ENCODE results near the gene CIBAR2.

Gene CIBAR2

DNA sequence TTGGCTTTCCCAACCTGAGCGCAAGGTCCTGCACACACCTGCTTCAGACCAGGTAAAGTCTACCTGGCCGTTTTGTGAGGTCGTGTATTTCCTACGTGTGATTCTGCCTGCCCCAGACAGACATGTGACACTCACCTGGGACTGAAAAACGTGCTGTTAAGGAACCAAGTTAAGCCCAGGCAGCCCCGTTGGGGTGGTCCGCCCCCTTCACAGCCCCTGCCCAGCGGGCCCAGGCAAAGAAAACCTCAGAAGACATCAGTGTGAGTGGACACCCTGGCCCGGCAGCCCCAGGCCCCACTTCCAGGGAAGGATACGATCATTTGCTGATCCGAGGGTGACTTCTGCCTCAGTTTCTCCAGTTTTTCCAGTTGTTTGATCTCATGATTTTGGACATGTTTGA, 4.7 kb downstream of the CIBAR2 start:
- H3K27me3 ChIP-seq (ENCODE audit: insufficient read depth, poor library complexity, severe bottlenecking): no peaks in the 10 kb centered on the region
- H3K27ac ChIP-seq (replicated peaks): no peak overlapping the region
- no peak for DNase-seq (ENCODE audit: low read depth in 1 of 2, low spot score in 1 of 2)
- H3K4me3 ChIP-seq (replicated peaks; ENCODE audit: insufficient read depth, low read length): no peak overlapping the region
- TF ChIP-seq, protein P1, sequence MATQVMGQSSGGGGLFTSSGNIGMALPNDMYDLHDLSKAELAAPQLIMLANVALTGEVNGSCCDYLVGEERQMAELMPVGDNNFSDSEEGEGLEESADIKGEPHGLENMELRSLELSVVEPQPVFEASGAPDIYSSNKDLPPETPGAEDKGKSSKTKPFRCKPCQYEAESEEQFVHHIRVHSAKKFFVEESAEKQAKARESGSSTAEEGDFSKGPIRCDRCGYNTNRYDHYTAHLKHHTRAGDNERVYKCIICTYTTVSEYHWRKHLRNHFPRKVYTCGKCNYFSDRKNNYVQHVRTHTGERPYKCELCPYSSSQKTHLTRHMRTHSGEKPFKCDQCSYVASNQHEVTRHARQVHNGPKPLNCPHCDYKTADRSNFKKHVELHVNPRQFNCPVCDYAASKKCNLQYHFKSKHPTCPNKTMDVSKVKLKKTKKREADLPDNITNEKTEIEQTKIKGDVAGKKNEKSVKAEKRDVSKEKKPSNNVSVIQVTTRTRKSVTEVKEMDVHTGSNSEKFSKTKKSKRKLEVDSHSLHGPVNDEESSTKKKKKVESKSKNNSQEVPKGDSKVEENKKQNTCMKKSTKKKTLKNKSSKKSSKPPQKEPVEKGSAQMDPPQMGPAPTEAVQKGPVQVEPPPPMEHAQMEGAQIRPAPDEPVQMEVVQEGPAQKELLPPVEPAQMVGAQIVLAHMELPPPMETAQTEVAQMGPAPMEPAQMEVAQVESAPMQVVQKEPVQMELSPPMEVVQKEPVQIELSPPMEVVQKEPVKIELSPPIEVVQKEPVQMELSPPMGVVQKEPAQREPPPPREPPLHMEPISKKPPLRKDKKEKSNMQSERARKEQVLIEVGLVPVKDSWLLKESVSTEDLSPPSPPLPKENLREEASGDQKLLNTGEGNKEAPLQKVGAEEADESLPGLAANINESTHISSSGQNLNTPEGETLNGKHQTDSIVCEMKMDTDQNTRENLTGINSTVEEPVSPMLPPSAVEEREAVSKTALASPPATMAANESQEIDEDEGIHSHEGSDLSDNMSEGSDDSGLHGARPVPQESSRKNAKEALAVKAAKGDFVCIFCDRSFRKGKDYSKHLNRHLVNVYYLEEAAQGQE (IDR thresholded peaks at IDR 0.05; ENCODE audit: insufficient replicate concordance, low read depth): no peak
- TF ChIP-seq GABPA (IDR thresholded peaks at IDR 0.05; ENCODE audit: low read depth) (no peak), POLR2AphosphoS5 (IDR thresholded peaks at IDR 0.05; ENCODE audit: low read depth) (no peak), SPI1 (IDR thresholded peaks at IDR 0.05; ENCODE audit: borderline replicate concordance, low read depth) (no peak)
- TF ChIP-seq, protein P2, sequence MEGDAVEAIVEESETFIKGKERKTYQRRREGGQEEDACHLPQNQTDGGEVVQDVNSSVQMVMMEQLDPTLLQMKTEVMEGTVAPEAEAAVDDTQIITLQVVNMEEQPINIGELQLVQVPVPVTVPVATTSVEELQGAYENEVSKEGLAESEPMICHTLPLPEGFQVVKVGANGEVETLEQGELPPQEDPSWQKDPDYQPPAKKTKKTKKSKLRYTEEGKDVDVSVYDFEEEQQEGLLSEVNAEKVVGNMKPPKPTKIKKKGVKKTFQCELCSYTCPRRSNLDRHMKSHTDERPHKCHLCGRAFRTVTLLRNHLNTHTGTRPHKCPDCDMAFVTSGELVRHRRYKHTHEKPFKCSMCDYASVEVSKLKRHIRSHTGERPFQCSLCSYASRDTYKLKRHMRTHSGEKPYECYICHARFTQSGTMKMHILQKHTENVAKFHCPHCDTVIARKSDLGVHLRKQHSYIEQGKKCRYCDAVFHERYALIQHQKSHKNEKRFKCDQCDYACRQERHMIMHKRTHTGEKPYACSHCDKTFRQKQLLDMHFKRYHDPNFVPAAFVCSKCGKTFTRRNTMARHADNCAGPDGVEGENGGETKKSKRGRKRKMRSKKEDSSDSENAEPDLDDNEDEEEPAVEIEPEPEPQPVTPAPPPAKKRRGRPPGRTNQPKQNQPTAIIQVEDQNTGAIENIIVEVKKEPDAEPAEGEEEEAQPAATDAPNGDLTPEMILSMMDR (IDR thresholded peaks at IDR 0.05; ENCODE audit: insufficient read depth, low read length): no peak

DNA sequence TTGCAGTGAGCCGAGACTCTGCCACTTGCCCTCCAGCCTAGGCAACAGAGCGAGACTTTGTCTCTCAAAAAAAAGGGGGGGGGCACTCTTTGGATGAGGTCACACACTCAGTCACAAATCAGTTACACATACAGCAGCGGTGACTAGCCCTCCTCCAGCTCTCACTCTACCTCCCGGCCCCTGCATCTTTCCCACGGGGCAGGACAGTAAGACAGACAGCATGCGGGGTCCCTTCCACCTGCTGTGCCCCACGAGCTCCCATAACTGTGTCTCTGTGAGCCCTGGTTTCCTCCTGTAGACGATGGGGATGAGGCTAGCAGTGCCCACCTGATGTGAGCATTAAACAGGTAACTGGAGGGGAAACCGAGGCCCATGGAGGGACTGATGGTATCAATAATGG, 5.2 kb downstream of the CIBAR2 start:
- no peak for DNase-seq (ENCODE audit: low read depth in 1 of 2, low spot score in 1 of 2)
- Histone ChIP-seq H3K27ac (replicated peaks) (no peak overlapping the region), H3K27me3 (ENCODE audit: insufficient read depth, poor library complexity, severe bottlenecking) (no peaks in the 10 kb centered on the region), H3K4me3 (replicated peaks; ENCODE audit: insufficient read depth, low read length) (no peak overlapping the region)
- TF ChIP-seq GABPA (IDR thresholded peaks at IDR 0.05; ENCODE audit: low read depth): no peak
- TF ChIP-seq POLR2AphosphoS5 (IDR thresholded peaks at IDR 0.05; ENCODE audit: low read depth): no peak
- TF ChIP-seq, protein P2 (IDR thresholded peaks at IDR 0.05; ENCODE audit: insufficient read depth, low read length): no peak
- TF ChIP-seq, protein P1 (IDR thresholded peaks at IDR 0.05; ENCODE audit: insufficient replicate concordance, low read depth): no peak
- no peak for TF ChIP-seq SPI1 (IDR thresholded peaks at IDR 0.05; ENCODE audit: borderline replicate concordance, low read depth)

DNA sequence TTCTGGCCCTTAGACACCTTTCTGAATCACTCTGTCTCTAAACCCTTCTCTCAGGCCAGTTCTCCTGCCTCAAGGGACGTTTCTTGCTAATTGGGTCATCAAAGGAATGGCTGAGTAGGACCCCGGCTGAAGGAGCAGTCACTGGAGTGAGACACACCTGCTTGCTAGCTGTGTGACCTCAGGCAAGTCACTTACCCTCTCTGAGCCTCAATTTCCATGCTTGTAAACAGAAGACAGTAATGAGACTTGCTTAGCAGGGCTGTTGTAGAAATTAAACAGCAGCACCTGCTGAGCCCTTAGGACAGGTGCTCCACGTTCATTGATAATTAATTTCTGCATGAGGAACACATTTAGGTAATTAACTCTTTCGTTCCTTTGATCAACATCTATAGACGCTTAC, 6.8 kb downstream of the CIBAR2 start:
- no peak overlapping the region for H3K4me3 ChIP-seq (replicated peaks; ENCODE audit: insufficient read depth, low read length)
- no peak for DNase-seq (ENCODE audit: low read depth in 1 of 2, low spot score in 1 of 2)
- TF ChIP-seq, protein P2 (IDR thresholded peaks at IDR 0.05; ENCODE audit: insufficient read depth, low read length): no peak
- TF ChIP-seq GABPA (IDR thresholded peaks at IDR 0.05; ENCODE audit: low read depth) (no peak), SPI1 (IDR thresholded peaks at IDR 0.05; ENCODE audit: borderline replicate concordance, low read depth) (no peak), POLR2AphosphoS5 (IDR thresholded peaks at IDR 0.05; ENCODE audit: low read depth) (no peak)
- TF ChIP-seq, protein P1 (IDR thresholded peaks at IDR 0.05; ENCODE audit: insufficient replicate concordance, low read depth): no peak

More for the DNA sequence above, 6.8 kb downstream of the CIBAR2 start:
- H3K27ac ChIP-seq (replicated peaks): no peak overlapping the region
- H3K27me3 ChIP-seq (ENCODE audit: insufficient read depth, poor library complexity, severe bottlenecking): no peaks in the 10 kb centered on the region

Measured in HL-60 (cell line).